GM19324 (cell line): ENCODE results near the gene BTBD17.

ENCODE experiments used
- ATAC-seq: cut with Tn5 transposase; IDR thresholded peaks from one replicate; pipeline ENCODE4 v1.9.1; 2021; ENCODE audit warnings: mild to moderate bottlenecking, moderate library complexity; ENCODE audit not compliant: unreplicated experiment, low FRiP score

BTBD17 gene

DNA sequence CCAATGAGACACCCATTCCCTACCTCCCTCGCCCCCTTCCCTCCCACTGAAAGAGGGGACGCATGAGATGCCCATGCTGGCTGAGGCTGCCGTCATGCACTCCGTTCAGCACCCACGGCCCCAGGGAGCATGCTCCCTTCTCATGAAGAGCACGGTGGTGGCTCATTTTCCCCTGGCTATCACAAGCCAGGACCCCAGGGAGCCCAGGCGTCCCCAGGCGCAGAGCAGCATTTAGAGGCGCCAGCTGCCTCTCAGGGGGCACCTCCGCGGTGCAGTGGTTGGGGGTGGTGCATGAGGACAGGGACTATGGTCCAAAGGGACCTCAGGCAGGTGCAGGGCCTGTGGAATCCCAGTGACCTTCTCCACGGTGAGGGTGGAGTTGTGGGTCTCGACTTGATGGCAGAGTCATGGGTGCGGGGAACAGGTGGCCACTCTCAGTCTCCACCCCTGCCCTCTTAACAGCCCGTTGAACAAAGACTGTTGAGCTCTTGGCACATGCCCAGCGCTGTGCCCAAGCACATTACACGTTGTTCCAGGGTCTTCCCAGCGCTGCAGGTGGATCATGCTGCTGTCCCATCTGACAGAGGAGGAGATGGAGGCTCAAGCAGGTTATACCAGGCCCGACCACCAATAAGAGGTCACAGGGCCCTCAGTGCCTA, 22.0 kb downstream of the BTBD17 start:
- ATAC-seq = no peak

- ATAC-seq = no peak
Measured at GRCh38 chr17:74337834-74338500, 23.7 kb downstream of the BTBD17 start.

- ATAC-seq = no peak
Measured at GRCh38 chr17:74336307-74336706, 25.4 kb downstream of the BTBD17 start.

DNA sequence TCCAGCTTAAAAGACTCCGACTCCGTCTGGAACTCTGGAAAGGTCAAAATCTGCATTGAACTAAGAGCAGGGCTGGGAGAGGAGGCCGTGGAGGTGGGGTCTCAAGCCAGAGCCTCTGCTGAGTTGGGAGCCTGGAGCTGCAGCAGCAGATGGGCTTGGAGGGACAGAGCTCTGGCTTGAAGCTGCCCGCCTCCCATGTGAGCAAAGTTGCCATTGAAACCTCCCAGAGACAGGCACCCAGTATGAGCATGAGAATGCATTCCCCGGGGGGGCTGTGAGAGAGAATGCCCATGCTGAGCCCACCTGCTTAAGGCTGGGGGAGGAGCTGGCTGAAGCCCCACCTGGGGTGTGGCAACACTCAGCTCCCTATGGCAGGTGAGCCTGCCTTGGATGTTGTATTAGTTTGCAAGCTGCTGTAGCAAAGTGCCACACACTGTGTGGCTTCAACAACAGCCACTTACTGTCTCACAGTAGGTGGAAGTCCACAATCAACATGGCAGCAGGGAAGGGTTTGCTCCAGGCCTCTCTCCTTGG, 26.1 kb downstream of the BTBD17 start:
- no peak for ATAC-seq

- ATAC-seq = no peak
Measured at GRCh38 chr17:74334393-74335039, 27.2 kb downstream of the BTBD17 start.

GRCh38 chr17:74332763-74333283, 28.8 kb downstream of the BTBD17 start:
- no peak for ATAC-seq

- ATAC-seq = no peak
Measured at GRCh38 chr17:74332017-74332650, 29.5 kb downstream of the BTBD17 start.

DNA sequence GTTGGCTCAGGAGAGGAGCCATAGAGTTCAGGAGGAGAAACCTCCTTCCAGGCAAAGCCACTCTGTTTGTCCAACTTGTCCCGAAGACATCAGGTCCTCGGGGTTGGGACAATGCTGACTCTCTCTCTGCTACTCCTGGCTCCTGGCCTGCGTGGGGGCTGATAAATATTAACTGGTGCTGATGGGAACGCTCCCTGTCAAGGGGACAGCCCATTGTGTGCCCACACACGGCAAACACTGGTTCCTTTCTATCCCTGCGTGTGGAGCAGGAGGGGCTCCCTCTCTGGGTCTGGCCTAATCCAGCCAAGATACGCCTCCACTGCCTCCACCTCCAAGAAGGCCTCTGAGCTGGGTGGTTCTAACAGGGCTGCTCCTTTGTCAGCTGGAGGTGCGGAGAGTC, 31.2 kb downstream of the BTBD17 start:
- ATAC-seq = no peak

DNA sequence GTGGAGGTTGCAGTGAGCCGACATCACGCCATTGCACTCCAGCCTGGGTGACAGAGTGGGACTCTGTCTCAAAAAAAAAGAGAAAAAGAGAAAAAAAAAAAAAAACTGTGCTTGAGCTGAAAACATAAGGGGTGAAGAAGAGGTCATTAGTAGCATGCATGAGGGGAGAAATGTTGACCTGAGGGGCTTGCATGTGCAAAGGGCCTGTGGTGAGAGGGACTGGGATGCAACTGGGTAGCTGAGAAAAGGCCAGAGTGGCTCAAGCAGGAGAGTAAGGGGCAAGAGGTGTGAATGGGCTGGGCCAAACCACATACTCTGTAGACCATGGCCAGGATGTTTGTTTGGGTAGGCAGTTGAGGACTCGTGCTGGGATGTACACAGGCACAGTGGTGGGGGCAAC, 32.3 kb downstream of the BTBD17 start:
- ATAC-seq = no peak

GRCh38 chr17:74328487-74328886, 33.2 kb downstream of the BTBD17 start:
- no peak for ATAC-seq

GRCh38 chr17:74326506-74326905, 35.2 kb downstream of the BTBD17 start:
- no peak for ATAC-seq

DNA sequence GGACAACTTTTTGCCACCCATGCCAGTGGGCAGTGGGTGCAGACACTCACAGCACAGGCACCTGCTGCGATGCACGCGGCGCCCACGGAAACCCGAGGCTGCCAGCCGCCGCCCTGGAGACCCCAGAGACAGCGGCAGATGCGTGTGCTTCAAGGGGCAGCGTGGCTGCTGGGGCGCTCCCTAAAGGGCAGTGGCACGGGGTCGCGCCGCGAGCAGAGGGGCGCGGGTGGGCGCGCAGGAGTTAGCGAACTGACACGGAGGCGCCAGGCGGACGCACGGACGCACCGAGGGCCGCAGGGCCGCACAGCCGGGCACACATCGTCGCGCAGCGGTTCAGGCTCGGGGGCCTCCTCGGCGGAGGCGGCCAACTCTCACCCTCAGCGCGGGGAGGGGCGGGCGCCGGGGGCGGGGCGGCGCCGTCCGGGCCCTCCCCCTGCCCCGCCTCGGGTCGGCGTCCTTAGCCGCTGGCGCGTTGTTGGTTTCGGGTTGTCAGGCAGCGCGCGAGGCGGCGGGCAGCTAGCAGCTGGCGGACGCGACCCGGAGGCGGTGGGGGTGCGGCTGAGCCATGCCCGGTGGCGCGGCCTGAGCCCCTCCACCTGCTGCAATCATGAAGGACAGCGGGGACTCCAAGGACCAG, 35.8 kb downstream of the BTBD17 start, which contains the start of gene KIF19:
Gene KIF19 (plus strand): TSS at position 484 of the 637 bp plus-strand sequence. CDS start 124 bp downstream, at position 608.
- ATAC-seq = peak; percentile 58

GRCh38 chr17:74325376-74325742, 36.3 kb downstream of the BTBD17 start:
- ATAC-seq = no peak

GRCh38 chr17:74324521-74324920, 37.1 kb downstream of the BTBD17 start:
- ATAC-seq = no peak

DNA sequence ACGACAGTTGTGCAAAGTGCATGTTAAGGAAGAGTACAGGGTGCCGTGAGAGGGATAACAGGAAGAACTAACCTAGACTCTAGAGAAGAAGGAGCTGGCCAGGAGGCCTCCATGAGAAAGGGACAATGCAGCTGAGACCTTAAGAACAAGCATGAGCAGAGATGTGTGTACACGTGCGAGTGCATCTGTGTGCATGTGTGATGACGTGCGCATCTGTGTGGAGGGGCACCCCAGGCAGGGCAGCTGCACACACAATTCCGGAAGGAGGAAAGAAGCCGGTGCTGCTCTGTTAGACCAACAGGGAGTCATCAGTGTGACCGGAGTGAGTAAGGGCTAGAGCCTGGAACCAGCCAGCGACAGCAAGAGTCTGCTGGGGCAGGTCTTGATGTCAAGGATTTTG, 43.3 kb downstream of the BTBD17 start:
- no peak for ATAC-seq

DNA sequence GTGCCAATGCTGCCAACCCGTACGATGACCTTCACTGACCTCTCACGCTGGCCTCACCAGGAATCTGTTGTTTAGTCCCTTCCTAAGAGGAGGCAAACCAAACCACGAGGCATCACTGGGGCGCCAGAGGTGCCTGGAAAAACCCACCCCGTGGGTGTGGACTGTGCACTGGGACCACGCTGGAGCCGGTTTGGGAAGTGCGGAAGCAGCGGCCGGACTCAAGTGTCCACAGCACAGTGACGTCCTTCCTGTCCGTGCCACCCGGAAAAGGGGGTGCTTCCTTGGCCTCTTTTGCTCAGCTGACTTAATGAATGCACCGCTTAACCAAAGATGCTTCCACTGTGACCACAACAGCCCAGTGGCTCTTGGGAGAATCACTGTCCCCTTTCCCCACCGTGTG, 44.6 kb downstream of the BTBD17 start:
- no peak for ATAC-seq

- ATAC-seq = no peak
Measured at GRCh38 chr17:74316220-74316619, 45.4 kb downstream of the BTBD17 start.

DNA sequence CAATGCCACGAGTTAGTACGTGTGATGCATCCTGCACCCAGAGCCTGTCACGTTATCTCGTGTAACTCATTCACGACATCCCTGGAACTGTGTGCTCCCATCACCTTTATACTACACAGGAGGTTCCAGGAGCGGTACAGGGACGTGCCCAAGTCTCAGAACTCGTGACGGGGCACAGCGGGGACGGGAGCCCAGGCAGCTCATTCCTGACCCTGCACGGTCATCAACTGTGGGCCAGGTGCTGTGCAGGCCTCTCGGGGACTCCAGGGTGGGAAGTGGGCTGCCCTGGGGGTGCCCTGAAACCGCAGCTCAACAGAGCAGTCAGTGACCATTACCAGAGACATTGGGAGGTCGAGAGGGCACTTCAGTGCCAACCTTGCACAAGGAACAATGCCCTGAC, 46.8 kb downstream of the BTBD17 start:
- ATAC-seq = no peak

GRCh38 chr17:74309902-74310301, 51.8 kb downstream of the BTBD17 start:
- no peak for ATAC-seq

DNA sequence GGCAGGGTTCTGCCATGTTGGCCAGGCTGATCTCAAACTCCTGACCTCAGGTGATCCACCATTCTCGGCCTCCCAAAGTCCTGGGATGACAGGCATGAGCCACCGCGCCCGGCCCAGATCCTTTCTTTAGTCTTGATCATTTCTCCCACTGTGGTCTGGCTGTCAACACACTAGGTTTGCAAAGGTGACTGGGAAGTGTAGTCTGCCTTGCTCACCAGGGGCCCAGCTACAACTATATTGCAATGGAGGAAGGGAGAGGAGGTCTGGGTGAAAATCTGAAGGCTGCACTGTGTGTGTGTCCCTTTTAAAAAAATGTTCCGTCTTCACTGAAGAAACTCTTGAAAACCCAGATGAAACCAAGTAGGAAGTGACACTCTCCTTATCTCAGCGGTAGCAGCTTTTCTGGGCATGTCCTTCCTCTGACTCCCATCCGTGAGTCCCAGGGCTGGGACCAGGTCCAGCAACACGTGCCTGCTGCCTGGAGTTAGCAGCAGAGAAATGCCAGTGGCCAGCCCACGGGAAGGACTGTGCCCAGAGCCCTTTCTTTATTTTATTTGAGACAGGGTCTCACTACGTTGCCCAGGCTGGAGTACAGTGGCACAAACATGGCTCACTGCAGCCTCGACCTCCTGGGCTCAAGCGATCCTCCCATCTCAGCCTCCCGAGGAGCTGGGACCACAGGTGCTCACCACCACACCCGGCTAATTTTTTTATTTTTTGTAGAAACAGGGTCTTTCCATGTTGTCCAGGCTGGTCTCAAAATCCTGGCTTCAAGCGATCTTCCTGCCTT, 53.5 kb downstream of the BTBD17 start:
- ATAC-seq = no peak
